Measurements from ENCODE around the gene ZNF775.
"Not testable (repeated sequence)": the region's sequence is repeated elsewhere in the genome, so short reads cannot be mapped to it uniquely, and the experiment has no call there.

The ZNF775 gene

GRCh38 chr7:150384406-150385301 is 5.5 kb downstream of the ZNF775 start:
- Histone ChIP-seq H3K4me3 (ENCODE audit: low read length) (no peak overlapping the region), H3K36me3 (ENCODE audit: insufficient read depth, low read length) (peaks cover 14% of the 10 kb centered on the region), H2AFZ (ENCODE audit: low read depth, low read length) (no peak overlapping the region), H3K27me3 (ENCODE audit: insufficient read depth, low read length) (no peaks in the 10 kb centered on the region), H3K4me1 (ENCODE audit: insufficient read depth, low read length) (peaks cover 68% of the 10 kb centered on the region), H3K9me3 (ENCODE audit: low read length) (no peaks in the 10 kb centered on the region)

- peaks cover 2% of the 10 kb centered on the region for H3K9me3 ChIP-seq (ENCODE audit: low read length)
- H3K27me3 ChIP-seq (ENCODE audit: insufficient read depth, low read length), result no peaks in the 10 kb centered on the region
- H2AFZ ChIP-seq (ENCODE audit: low read depth, low read length), result no peak overlapping the region
- H3K4me1 ChIP-seq (ENCODE audit: insufficient read depth, low read length), result peaks cover 61% of the 10 kb centered on the region
- peaks cover 20% of the 10 kb centered on the region for H3K36me3 ChIP-seq (ENCODE audit: insufficient read depth, low read length)
- H3K4me3 ChIP-seq (ENCODE audit: low read length), result no peak overlapping the region
Observed at GRCh38 chr7:150385302-150385723, 6.2 kb downstream of the ZNF775 start.

GRCh38 chr7:150385884-150386283 is 6.8 kb downstream of the ZNF775 start:
- H3K4me3 ChIP-seq (ENCODE audit: low read length); H2AFZ ChIP-seq (ENCODE audit: low read depth, low read length); H3K9me3 ChIP-seq (ENCODE audit: low read length); H3K27me3 ChIP-seq (ENCODE audit: insufficient read depth, low read length): not testable (repeated sequence)
- H3K36me3 ChIP-seq (ENCODE audit: insufficient read depth, low read length), result peaks cover 26% of the 10 kb centered on the region
- H3K4me1 ChIP-seq (ENCODE audit: insufficient read depth, low read length), result peaks cover 55% of the 10 kb centered on the region

GRCh38 chr7:150388306-150388705 is 9.2 kb downstream of the ZNF775 start:
- Histone ChIP-seq H3K36me3 (ENCODE audit: insufficient read depth, low read length) (peaks cover 28% of the 10 kb centered on the region), H3K27me3 (ENCODE audit: insufficient read depth, low read length) (no peaks in the 10 kb centered on the region), H3K9me3 (ENCODE audit: low read length) (peaks cover 2% of the 10 kb centered on the region), H2AFZ (ENCODE audit: low read depth, low read length) (no peak overlapping the region), H3K4me1 (ENCODE audit: insufficient read depth, low read length) (peaks cover 33% of the 10 kb centered on the region), H3K4me3 (ENCODE audit: low read length) (no peak overlapping the region)

- Histone ChIP-seq H3K4me3 (ENCODE audit: low read length) (no peak overlapping the region), H3K9me3 (ENCODE audit: low read length) (peaks cover 2% of the 10 kb centered on the region), H2AFZ (ENCODE audit: low read depth, low read length) (no peak overlapping the region), H3K36me3 (ENCODE audit: insufficient read depth, low read length) (peaks cover 28% of the 10 kb centered on the region), H3K27me3 (ENCODE audit: insufficient read depth, low read length) (no peaks in the 10 kb centered on the region), H3K4me1 (ENCODE audit: insufficient read depth, low read length) (peaks cover 28% of the 10 kb centered on the region)
Observed at GRCh38 chr7:150388709-150389531, 9.8 kb downstream of the ZNF775 start.

GRCh38 chr7:150389532-150389816 is 10.3 kb downstream of the ZNF775 start:
- peaks cover 23% of the 10 kb centered on the region for H3K4me1 ChIP-seq (ENCODE audit: insufficient read depth, low read length)
- H3K36me3 ChIP-seq (ENCODE audit: insufficient read depth, low read length), result peaks cover 28% of the 10 kb centered on the region
- H3K27me3 ChIP-seq (ENCODE audit: insufficient read depth, low read length), result no peaks in the 10 kb centered on the region
- H3K4me3 ChIP-seq (ENCODE audit: low read length), result no peak overlapping the region
- H2AFZ ChIP-seq (ENCODE audit: low read depth, low read length), result no peak overlapping the region
- H3K9me3 ChIP-seq (ENCODE audit: low read length), result peaks cover 2% of the 10 kb centered on the region

- no peak overlapping the region for H2AFZ ChIP-seq (ENCODE audit: low read depth, low read length)
Observed at GRCh38 chr7:150390205-150390604, 11.1 kb downstream of the ZNF775 start.

GRCh38 chr7:150393325-150393724 is 14.2 kb downstream of the ZNF775 start:
- Histone ChIP-seq H2AFZ (ENCODE audit: low read depth, low read length) (no peak overlapping the region), H3K4me3 (ENCODE audit: low read length) (no peak overlapping the region), H3K4me1 (ENCODE audit: insufficient read depth, low read length) (no peaks in the 10 kb centered on the region), H3K27me3 (ENCODE audit: insufficient read depth, low read length) (no peaks in the 10 kb centered on the region), H3K36me3 (ENCODE audit: insufficient read depth, low read length) (peaks cover 42% of the 10 kb centered on the region), H3K9me3 (ENCODE audit: low read length) (peaks cover 2% of the 10 kb centered on the region)

More at GRCh38 chr7:150390205-150390604, 11.1 kb downstream of the ZNF775 start:
- H3K9me3 ChIP-seq (ENCODE audit: low read length), result peaks cover 2% of the 10 kb centered on the region
- no peak overlapping the region for H3K4me3 ChIP-seq (ENCODE audit: low read length)
- H3K4me1 ChIP-seq (ENCODE audit: insufficient read depth, low read length), result peaks cover 16% of the 10 kb centered on the region
- no peaks in the 10 kb centered on the region for H3K27me3 ChIP-seq (ENCODE audit: insufficient read depth, low read length)
- H3K36me3 ChIP-seq (ENCODE audit: insufficient read depth, low read length), result peaks cover 28% of the 10 kb centered on the region

GRCh38 chr7:150396426-150396825 is 17.3 kb downstream of the ZNF775 start:
- no peak overlapping the region for H3K4me3 ChIP-seq (ENCODE audit: low read length)
- H3K4me1 ChIP-seq (ENCODE audit: insufficient read depth, low read length), result peaks cover 25% of the 10 kb centered on the region
- no peaks in the 10 kb centered on the region for H3K27me3 ChIP-seq (ENCODE audit: insufficient read depth, low read length)
- peaks cover 23% of the 10 kb centered on the region for H3K36me3 ChIP-seq (ENCODE audit: insufficient read depth, low read length)
- no peak overlapping the region for H2AFZ ChIP-seq (ENCODE audit: low read depth, low read length)
- H3K9me3 ChIP-seq (ENCODE audit: low read length), result no peaks in the 10 kb centered on the region

- Histone ChIP-seq H3K4me1 (ENCODE audit: insufficient read depth, low read length) (peaks cover 29% of the 10 kb centered on the region), H3K27me3 (ENCODE audit: insufficient read depth, low read length) (no peaks in the 10 kb centered on the region), H3K36me3 (ENCODE audit: insufficient read depth, low read length) (peaks cover 23% of the 10 kb centered on the region), H3K4me3 (ENCODE audit: low read length) (no peak overlapping the region), H3K9me3 (ENCODE audit: low read length) (no peaks in the 10 kb centered on the region), H2AFZ (ENCODE audit: low read depth, low read length) (no peak overlapping the region)
Observed at GRCh38 chr7:150396851-150397260, 17.7 kb downstream of the ZNF775 start.

- H2AFZ ChIP-seq (ENCODE audit: low read depth, low read length), result no peak overlapping the region
- H3K27me3 ChIP-seq (ENCODE audit: insufficient read depth, low read length), result no peaks in the 10 kb centered on the region
- H3K36me3 ChIP-seq (ENCODE audit: insufficient read depth, low read length), result peaks cover 23% of the 10 kb centered on the region
- H3K4me3 ChIP-seq (ENCODE audit: low read length), result no peak overlapping the region
- peaks cover 36% of the 10 kb centered on the region for H3K4me1 ChIP-seq (ENCODE audit: insufficient read depth, low read length)
- H3K9me3 ChIP-seq (ENCODE audit: low read length), result no peaks in the 10 kb centered on the region
Observed at GRCh38 chr7:150397346-150398107, 18.4 kb downstream of the ZNF775 start.

- Histone ChIP-seq H3K27me3 (ENCODE audit: insufficient read depth, low read length) (no peaks in the 10 kb centered on the region), H3K36me3 (ENCODE audit: insufficient read depth, low read length) (peaks cover 23% of the 10 kb centered on the region), H2AFZ (ENCODE audit: low read depth, low read length) (no peak overlapping the region), H3K9me3 (ENCODE audit: low read length) (no peaks in the 10 kb centered on the region), H3K4me3 (ENCODE audit: low read length) (no peak overlapping the region), H3K4me1 (ENCODE audit: insufficient read depth, low read length) (peaks cover 44% of the 10 kb centered on the region)
Observed at GRCh38 chr7:150398108-150398964, 19.2 kb downstream of the ZNF775 start.

All from neuron (in vitro differentiated cells).